Astrocyte of the cerebellum (primary cell): ENCODE measurements around the gene MARCHF9.

Experiments used
- DNase-seq: peaks from one replicate; pipeline ENCODE4 v3.0.0-alpha.2; 2011; ENCODE audit warnings: low read depth
- H3K4me3 ChIP-seq: 2 replicates; pipeline ENCODE4 v1.5.1; 2011; ENCODE audit warnings: mild to moderate bottlenecking, low read depth, low read length, moderate library complexity
- CTCF ChIP-seq: IDR thresholded peaks from 2 replicates; pipeline ENCODE4 v1.5.1; 2012; ENCODE audit warnings: low read length, low read depth, moderate library complexity, mild to moderate bottlenecking; ENCODE audit errors: missing control alignments
- in situ Hi-C: cut with HindIII; loops from 2 replicates; pipeline ENCODE4 v1.10.0; 2017; ENCODE audit warnings: low sequenced_read_pairs

The MARCHF9 gene

GRCh38 chr12:57809425-57809824, 54.5 kb downstream of the MARCHF9 start:
- no peak for TF ChIP-seq CTCF
- no peak for DNase-seq
- no peak overlapping the region for H3K4me3 ChIP-seq
- in situ Hi-C loops = no loop called here
